ENCODE results near the gene DYNLT5. TPM values are rescaled to one million over a fixed set of nuclear protein-coding genes. Genes with fewer than 3 reads are reported as not detected.

The DYNLT5 gene
- polyA plus RNA-seq, 1 of the 3 experiments (the other 2 are of a cell fraction), result not detected

GRCh38 chr1:66761221-66761620 is 9.0 kb downstream of the DYNLT5 start:
- DNase-seq, result no peak
- ChIA-PET CTCF (interaction anchor here (1.3 to 3.3 kb wide), 3 partner anchors 11 to 388 kb away, joined by 3 to 19 read pairs (median 3); no protein-coding TSS in a partner anchor), POLR2A (no interaction called here)

GRCh38 chr1:66764994-66765578 is 12.8 kb downstream of the DYNLT5 start:
- Histone ChIP-seq H2AFZ (ENCODE audit: low read depth) (peak overlapping the region; percentile 21; the same call in 1 of the 2 replicates), H3K9me2 (no peaks in the 10 kb centered on the region), H4K20me1 (ENCODE audit: insufficient read depth) (no peaks in the 10 kb centered on the region), H3K27me3 (ENCODE audit: insufficient read depth) (no peaks in the 10 kb centered on the region), H3K4me2 (no peak overlapping the region), H3K4me1 (ENCODE audit: control insufficient read depth in 1 of 2, insufficient read depth in 2 of 2, low read depth in 1 of 2, low read length in 1 of 2) (no peaks in the 10 kb centered on the region; a peak in 1 of 4 replicates), H3K9ac (no peak overlapping the region), H3K27ac (ENCODE audit: low read depth in 2 of 2, low read length in 1 of 2) (no peak overlapping the region), H3K79me2 (ENCODE audit: insufficient read depth) (no peaks in the 10 kb centered on the region), H3K36me3 (replicated peaks in 1 of 2; ENCODE audit: control insufficient read depth in 1 of 2, insufficient read depth in 2 of 2, low read length in 1 of 2) (no peaks in the 10 kb centered on the region), H3K9me3 (0 out of 2 replicates have a peak, but pooled peaks cover 6% of the 10 kb centered on the region), H3K4me3 (ENCODE audit: low read depth in 2 of 2, low read length in 1 of 2) (no peak overlapping the region), H3F3A (replicated peaks; ENCODE audit: insufficient read depth) (no peaks in the 10 kb centered on the region)
- CTCF ChIA-PET, result interaction anchor here (0.6 to 5.7 kb wide), 38 partner anchors 9 to 1726 kb away, joined by 3 to 52 read pairs (median 4); partner anchors contain the start of genes DNAI4, DYNLT5 and MIER1
- WGBS (ENCODE audit: low lambda C conversion rate), result 53% methylated on average over 3 of the region's 3 CpGs
- DNase-seq, result peak; percentile 42
- POLR2A ChIA-PET, result no interaction called here
- TF ChIP-seq RAD21 (IDR thresholded peaks at IDR 0.05; ENCODE audit: low read length), result peak; percentile 91
- peak; percentile 90 for TF ChIP-seq CTCF (IDR thresholded peaks at IDR 0.05)
- TF ChIP-seq CHD2 (IDR thresholded peaks at IDR 0.05; ENCODE audit: low read length, partially characterized antibody), result no peak
- peak; percentile 70 for TF ChIP-seq SMC3 (IDR thresholded peaks at IDR 0.05; ENCODE audit: low read depth, low read length)

More at GRCh38 chr1:66761221-66761620, 9.0 kb downstream of the DYNLT5 start:
- Histone ChIP-seq H3K9ac (no peak overlapping the region), H3K9me3 (0 out of 2 replicates have a peak, but pooled peaks cover 6% of the 10 kb centered on the region), H2AFZ (ENCODE audit: low read depth) (no peak overlapping the region), H3K79me2 (ENCODE audit: insufficient read depth) (no peaks in the 10 kb centered on the region), H3K9me2 (no peaks in the 10 kb centered on the region), H3K27me3 (ENCODE audit: insufficient read depth) (no peaks in the 10 kb centered on the region), H4K20me1 (ENCODE audit: insufficient read depth) (no peaks in the 10 kb centered on the region), H3K36me3 (replicated peaks in 1 of 2; ENCODE audit: control insufficient read depth in 1 of 2, insufficient read depth in 2 of 2, low read length in 1 of 2) (no peaks in the 10 kb centered on the region), H3K4me1 (ENCODE audit: control insufficient read depth in 1 of 2, insufficient read depth in 2 of 2, low read depth in 1 of 2, low read length in 1 of 2) (peaks cover 0 to 6% of the 10 kb centered on the region in 2 experiments; a peak in 2 of 4 replicates), H3K27ac (ENCODE audit: low read depth in 2 of 2, low read length in 1 of 2) (no peak overlapping the region), H3F3A (replicated peaks; ENCODE audit: insufficient read depth) (no peaks in the 10 kb centered on the region), H3K4me2 (no peak overlapping the region), H3K4me3 (ENCODE audit: low read depth in 2 of 2, low read length in 1 of 2) (no peak overlapping the region)
- TF ChIP-seq YY1 (IDR thresholded peaks at IDR 0.05; ENCODE audit: low read depth) (no peak), USF1 (IDR thresholded peaks at IDR 0.05; ENCODE audit: borderline replicate concordance, low read depth) (no peak), NFIC (IDR thresholded peaks at IDR 0.05; ENCODE audit: borderline replicate concordance) (no peak), IRF3 (IDR thresholded peaks at IDR 0.05; ENCODE audit: low read depth, low read length) (no peak), FOSL2 (IDR thresholded peaks at IDR 0.05; ENCODE audit: borderline replicate concordance, low read depth) (no peak), NRF1 (IDR thresholded peaks at IDR 0.05; ENCODE audit: low read depth, low read length) (no peak), FOXJ3 (CRISPR knock-in tag; IDR thresholded peaks at IDR 0.05) (no peak), TEAD4 (IDR thresholded peaks at IDR 0.05; ENCODE audit: borderline replicate concordance, insufficient read depth) (no peak), RXRA (IDR thresholded peaks at IDR 0.05; ENCODE audit: borderline replicate concordance, low read depth) (no peak), USF2 (IDR thresholded peaks at IDR 0.05; ENCODE audit: borderline replicate concordance, low read depth, low read length) (no peak), MXI1 (IDR thresholded peaks at IDR 0.05; ENCODE audit: low read depth, low read length) (no peak)
- WGBS (ENCODE audit: low lambda C conversion rate), result 80% methylated on average over 2 of the region's 2 CpGs
